ENCODE results near the gene HAUS3. TPM values are rescaled to one million over a fixed set of nuclear protein-coding genes. Genes with fewer than 3 reads are reported as not detected.

HAUS3 gene
- total RNA-seq, 1 experiment from 2014 or later = 11.2 TPM

DNA sequence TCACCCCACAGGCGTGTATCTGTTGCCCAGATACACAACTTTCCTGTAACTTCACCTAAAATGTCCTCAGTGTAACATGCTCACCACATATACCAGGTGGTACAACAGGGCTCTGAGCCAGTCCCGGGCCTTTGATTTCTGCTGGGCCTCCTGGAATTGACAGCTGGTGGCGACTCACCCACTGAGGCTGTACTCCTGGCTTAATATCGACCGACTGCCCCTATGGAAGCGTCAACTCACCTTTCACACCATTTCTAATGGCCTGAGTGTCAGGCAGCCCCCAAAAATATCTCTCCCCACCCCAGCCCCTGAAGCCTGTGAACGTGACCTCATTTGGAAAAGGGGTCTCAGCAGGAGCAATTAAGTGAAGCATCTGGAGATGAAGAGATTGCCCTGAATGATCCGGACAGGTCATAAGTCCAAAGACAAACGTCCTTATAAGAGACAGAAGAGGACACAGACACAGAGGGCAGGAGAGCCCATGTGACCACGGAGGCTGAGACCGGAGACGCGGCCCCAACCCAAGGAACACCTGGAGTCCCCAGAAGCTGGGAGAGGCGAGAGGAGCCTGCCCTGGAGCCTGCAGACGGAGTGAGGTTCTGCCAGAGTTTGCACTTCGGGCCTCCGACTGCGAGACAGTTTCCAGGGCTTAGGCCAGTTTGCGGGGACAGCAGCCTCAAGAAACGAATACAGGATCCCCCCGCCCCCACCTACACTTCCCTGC, 32.6 kb upstream of the HAUS3 start:
- ATAC-seq = no peak
- ChIA-PET POLR2A (no interaction called here), CTCF (interaction anchor here (0.8 kb wide), 1 partner anchor 161 kb away, joined by 4 read pairs; no protein-coding TSS in a partner anchor)
- H3K4me3 ChIP-seq (ENCODE audit: low read depth in 2 of 2, low read length in 2 of 2) = no peak overlapping the region
- no peaks in the 10 kb centered on the region for H3K36me3 ChIP-seq (ENCODE audit: control insufficient read depth, insufficient read depth, low read length)
- H3K9me3 ChIP-seq (ENCODE audit: control insufficient read depth, insufficient read depth, low read depth, low read length) = no peaks in the 10 kb centered on the region
- BruUV-seq (replicated peaks) = no TSS peak
- TF ChIP-seq REST (IDR thresholded peaks at IDR 0.05; ENCODE audit: insufficient read depth in 1 of 2, low read depth in 2 of 2, low read length in 1 of 2) (no peak), TCF7L2 (IDR thresholded peaks at IDR 0.05; ENCODE audit: low read depth, low read length) (no peak), SIN3A (IDR thresholded peaks at IDR 0.05; ENCODE audit: borderline replicate concordance, insufficient read depth, low read depth, low read length) (no peak), POLR2AphosphoS5 (IDR thresholded peaks at IDR 0.05; ENCODE audit: low read depth, low read length) (no peak)
- TF ChIP-seq, protein P1, sequence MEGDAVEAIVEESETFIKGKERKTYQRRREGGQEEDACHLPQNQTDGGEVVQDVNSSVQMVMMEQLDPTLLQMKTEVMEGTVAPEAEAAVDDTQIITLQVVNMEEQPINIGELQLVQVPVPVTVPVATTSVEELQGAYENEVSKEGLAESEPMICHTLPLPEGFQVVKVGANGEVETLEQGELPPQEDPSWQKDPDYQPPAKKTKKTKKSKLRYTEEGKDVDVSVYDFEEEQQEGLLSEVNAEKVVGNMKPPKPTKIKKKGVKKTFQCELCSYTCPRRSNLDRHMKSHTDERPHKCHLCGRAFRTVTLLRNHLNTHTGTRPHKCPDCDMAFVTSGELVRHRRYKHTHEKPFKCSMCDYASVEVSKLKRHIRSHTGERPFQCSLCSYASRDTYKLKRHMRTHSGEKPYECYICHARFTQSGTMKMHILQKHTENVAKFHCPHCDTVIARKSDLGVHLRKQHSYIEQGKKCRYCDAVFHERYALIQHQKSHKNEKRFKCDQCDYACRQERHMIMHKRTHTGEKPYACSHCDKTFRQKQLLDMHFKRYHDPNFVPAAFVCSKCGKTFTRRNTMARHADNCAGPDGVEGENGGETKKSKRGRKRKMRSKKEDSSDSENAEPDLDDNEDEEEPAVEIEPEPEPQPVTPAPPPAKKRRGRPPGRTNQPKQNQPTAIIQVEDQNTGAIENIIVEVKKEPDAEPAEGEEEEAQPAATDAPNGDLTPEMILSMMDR (IDR thresholded peaks at IDR 0.05) = no peak
- in situ Hi-C loops (cut with HindIII; ENCODE audit: low pct_unique_long_range_greater_than_20kb, low sequenced_read_pairs) = no loop called here
- intact Hi-C loops (cut with micrococcal nuclease; ENCODE audit: unreplicated experiment) = no loop called here
- no peaks in the 10 kb centered on the region for H3K4me1 ChIP-seq (ENCODE audit: control insufficient read depth, insufficient read depth, low read length)
- no peaks in the 10 kb centered on the region for H3K27me3 ChIP-seq (ENCODE audit: control insufficient read depth, insufficient read depth, low read length)
- no peak for DNase-seq (ENCODE audit: low read depth, low spot score)
- no peak overlapping the region for H3K27ac ChIP-seq (ENCODE audit: low read length)

- CTCF ChIA-PET = interaction anchor here (0.8 kb wide), 1 partner anchor 162 kb away, joined by 4 read pairs; no protein-coding TSS in a partner anchor
- POLR2A ChIA-PET = no interaction called here
- intact Hi-C loops (cut with micrococcal nuclease; ENCODE audit: unreplicated experiment) = no loop called here
- Histone ChIP-seq H3K36me3 (ENCODE audit: control insufficient read depth, insufficient read depth, low read length) (no peaks in the 10 kb centered on the region), H3K27ac (ENCODE audit: low read length) (no peak overlapping the region), H3K27me3 (ENCODE audit: control insufficient read depth, insufficient read depth, low read length) (no peaks in the 10 kb centered on the region), H3K4me1 (ENCODE audit: control insufficient read depth, insufficient read depth, low read length) (no peaks in the 10 kb centered on the region), H3K9me3 (ENCODE audit: control insufficient read depth, insufficient read depth, low read depth, low read length) (no peaks in the 10 kb centered on the region), H3K4me3 (ENCODE audit: low read depth in 2 of 2, low read length in 2 of 2) (no peak overlapping the region)
- DNase-seq (ENCODE audit: low read depth, low spot score) (no peak), ATAC-seq (no peak)
- in situ Hi-C loops (cut with HindIII; ENCODE audit: low pct_unique_long_range_greater_than_20kb, low sequenced_read_pairs) = no loop called here
- no TSS peak for BruUV-seq (replicated peaks)
- TF ChIP-seq SIN3A (IDR thresholded peaks at IDR 0.05; ENCODE audit: borderline replicate concordance, insufficient read depth, low read depth, low read length) (no peak), REST (IDR thresholded peaks at IDR 0.05; ENCODE audit: insufficient read depth in 1 of 2, low read depth in 2 of 2, low read length in 1 of 2) (no peak), TCF7L2 (IDR thresholded peaks at IDR 0.05; ENCODE audit: low read depth, low read length) (no peak), POLR2AphosphoS5 (IDR thresholded peaks at IDR 0.05; ENCODE audit: low read depth, low read length) (no peak)
- TF ChIP-seq, protein P1 (IDR thresholded peaks at IDR 0.05) = no peak
Observed at GRCh38 chr4:2273657-2274319, 31.9 kb upstream of the HAUS3 start.
